Ishikawa (cell line): ENCODE measurements around the gene CCDC27.

Source experiments
- EP300 ChIP-seq: IDR thresholded peaks from 2 replicates; pipeline ENCODE4 v1.6.1; 2012; ENCODE audit warnings: borderline replicate concordance
- YY1 ChIP-seq: IDR thresholded peaks from 2 replicates; pipeline ENCODE4 v1.6.1; 2012; ENCODE audit warnings: low read depth

GRCh38 chr1:3727825-3728776 lies 24.1 kb upstream of the CCDC27 start:
- TF ChIP-seq EP300, result no peak
- TF ChIP-seq YY1, result no peak
